ENCODE measurements around the gene TMEM63A. TPM values are rescaled to one million over a fixed set of nuclear protein-coding genes. Genes with fewer than 3 reads are reported as not detected.
A peak's percentile ranks its signal among the peaks of the same experiment; 100 is the strongest.

Gene TMEM63A
- total and polyA plus RNA-seq, 10 of the 15 experiments (the other 5 are each of a cell fraction or from before 2014, with no cell fraction given): 1.3 to 33.5 (median 15.2) TPM

DNA sequence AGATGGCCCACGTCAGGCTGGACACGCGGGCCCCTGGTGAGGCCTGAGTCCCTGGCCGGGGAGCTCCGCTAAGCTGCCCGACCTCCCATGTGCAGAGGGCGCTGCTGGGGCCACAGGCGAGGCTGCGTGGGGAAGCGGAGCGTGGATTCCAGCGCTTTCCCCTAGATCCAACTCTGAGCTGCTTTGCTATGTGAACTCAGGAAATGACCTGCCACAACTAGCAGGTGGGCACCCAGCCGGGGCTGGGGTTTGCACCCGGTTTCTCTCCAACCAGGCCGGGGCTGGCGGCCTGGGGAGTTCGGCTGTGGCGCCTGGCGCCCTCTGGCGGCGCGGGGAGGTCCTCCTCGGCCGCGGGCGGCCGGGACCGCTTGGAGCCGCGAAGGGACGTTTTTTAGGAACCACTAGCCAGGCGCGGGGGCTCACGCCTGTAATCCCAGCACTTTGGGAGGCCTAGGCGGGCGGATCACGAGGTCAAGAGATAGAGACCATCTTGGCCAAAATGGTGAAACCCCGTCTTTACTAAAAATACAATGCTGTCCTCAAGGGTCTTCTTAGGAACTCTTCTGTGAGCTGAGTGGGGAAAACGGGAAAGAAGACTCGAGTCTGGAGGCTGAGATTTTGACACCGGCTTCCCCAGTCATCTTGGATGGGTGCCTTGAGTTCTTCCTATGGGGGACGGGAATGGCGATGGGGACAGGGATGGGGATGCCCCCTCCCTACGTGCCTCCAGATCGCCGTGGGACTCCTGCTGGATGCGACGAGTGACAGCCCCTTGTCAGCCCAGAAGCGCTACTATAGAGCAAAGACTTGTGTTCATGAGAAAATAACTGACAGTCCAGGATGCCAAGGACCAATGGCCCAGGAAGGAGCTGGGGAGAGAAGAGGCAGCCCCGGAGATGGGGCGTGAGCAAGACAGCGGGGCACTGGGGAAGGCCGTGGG, 29.3 kb upstream of the TMEM63A start:
- Histone ChIP-seq H3K27ac (ENCODE audit: control insufficient read depth, insufficient read depth) (no peak overlapping the region), H4K20me1 (ENCODE audit: control insufficient read depth, insufficient read depth) (no peaks in the 10 kb centered on the region), H3K9me3 (replicated peaks; ENCODE audit: control insufficient read depth, insufficient read depth, low read length) (no peaks in the 10 kb centered on the region), H3K79me2 (ENCODE audit: control insufficient read depth, insufficient read depth, low read length) (no peaks in the 10 kb centered on the region), H3K4me2 (ENCODE audit: control insufficient read depth, insufficient read depth) (peak overlapping the region; percentile 27; the same call in 1 of the 2 replicates), H2AFZ (ENCODE audit: control insufficient read depth, low read depth, low read length) (peak overlapping the region; percentile 67), H3K4me3 (no peak overlapping the region), H3K4me1 (ENCODE audit: control insufficient read depth, insufficient read depth, low read length) (peaks cover 4% of the 10 kb centered on the region; the same call in 1 of the 2 replicates), H3K9ac (ENCODE audit: control insufficient read depth, insufficient read depth, low read length) (no peak overlapping the region), H3K27me3 (replicated peaks in 1 of 2; ENCODE audit: control insufficient read depth in 2 of 2, insufficient read depth in 2 of 2, low read length in 1 of 2) (no peaks in the 10 kb centered on the region), H3K36me3 (ENCODE audit: control insufficient read depth in 2 of 2, insufficient read depth in 2 of 2, low read length in 1 of 2) (no peaks in the 10 kb centered on the region; a peak in 1 of 4 replicates)
- ChIA-PET SMC1A (ENCODE audit: uncharacterized antibody, unreplicated experiment) (interaction anchor here (1.0 to 3.2 kb wide), 6 partner anchors 26 to 451 kb away, joined by 3 to 16 read pairs (median 3); partner anchors contain the start of gene SRP9), CTCF (interaction anchor here (0.7 to 3.2 kb wide), 22 partner anchors 9 to 436 kb away, joined by 3 to 19 read pairs (median 4); partner anchors contain the start of genes PYCR2, SRP9 and TMEM63A), POLR2A (interaction anchor here (0.6 kb wide), 1 partner anchor 133 kb away, joined by 3 read pairs; the partner anchor contains the start of gene SRP9), RAD21 (ENCODE audit: unreplicated experiment) (interaction anchor here (0.6 to 5.3 kb wide), 7 partner anchors 9 to 580 kb away, joined by 3 to 39 read pairs (median 3); partner anchors contain the start of genes PYCR2 and SRP9)
- intact Hi-C loops (cut with micrococcal nuclease; ENCODE audit: unreplicated experiment): loop anchor here (1.0 to 5.0 kb wide), 2 partner anchors 59 to 436 kb away; no protein-coding TSS in a partner anchor
- 40% methylated on average over 53 of the region's 53 CpGs for WGBS (ENCODE audit: insufficient coverage, insufficient replicate concordance, low lambda C conversion rate, missing lambda C conversion rate)
- no peak for FAIRE-seq
- no peak for DNase-seq (ENCODE audit: low read depth, low spot score)
- peak; percentile 97 for ATAC-seq
- in situ Hi-C loops (cut with MboI): loop anchor here (5.0 kb wide), 2 partner anchors 134 to 434 kb away; partner anchors contain the start of gene SRP9
- no TSS peak for BruUV-seq (replicated peaks)
- peak; percentile 59; the same call in 1 of the 2 replicates for TF ChIP-seq ZNF207 (IDR thresholded peaks at IDR 0.05; ENCODE audit: borderline replicate concordance)
- TF ChIP-seq, protein P1, sequence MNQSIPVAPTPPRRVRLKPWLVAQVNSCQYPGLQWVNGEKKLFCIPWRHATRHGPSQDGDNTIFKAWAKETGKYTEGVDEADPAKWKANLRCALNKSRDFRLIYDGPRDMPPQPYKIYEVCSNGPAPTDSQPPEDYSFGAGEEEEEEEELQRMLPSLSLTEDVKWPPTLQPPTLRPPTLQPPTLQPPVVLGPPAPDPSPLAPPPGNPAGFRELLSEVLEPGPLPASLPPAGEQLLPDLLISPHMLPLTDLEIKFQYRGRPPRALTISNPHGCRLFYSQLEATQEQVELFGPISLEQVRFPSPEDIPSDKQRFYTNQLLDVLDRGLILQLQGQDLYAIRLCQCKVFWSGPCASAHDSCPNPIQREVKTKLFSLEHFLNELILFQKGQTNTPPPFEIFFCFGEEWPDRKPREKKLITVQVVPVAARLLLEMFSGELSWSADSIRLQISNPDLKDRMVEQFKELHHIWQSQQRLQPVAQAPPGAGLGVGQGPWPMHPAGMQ (IDR thresholded peaks at IDR 0.05; ENCODE audit: borderline replicate concordance): no peak
- TF ChIP-seq NR2F1 (conservative IDR thresholded peaks at IDR 0.05): 0 out of 2 replicates have a peak, but pooled peaks have one; percentile 17
- no peak for TF ChIP-seq POU2F2 (IDR thresholded peaks at IDR 0.05; ENCODE audit: borderline replicate concordance, low read depth, low read length)
- peak; percentile 60; the same call in 1 of the 2 replicates for TF ChIP-seq RB1 (IDR thresholded peaks at IDR 0.05; ENCODE audit: borderline replicate concordance)
- peak; percentile 81 for TF ChIP-seq RAD21 (IDR thresholded peaks at IDR 0.05; ENCODE audit: insufficient read depth, low read depth, low read length)
- no peak for TF ChIP-seq KLF5 (IDR thresholded peaks at IDR 0.05; ENCODE audit: partially characterized antibody)
- no peak; the same call in 1 of the 2 replicates for TF ChIP-seq IKZF1 (conservative IDR thresholded peaks at IDR 0.05)
- peak; percentile 97 for TF ChIP-seq ZBTB33 (IDR thresholded peaks at IDR 0.05)
- TF ChIP-seq, protein P2, sequence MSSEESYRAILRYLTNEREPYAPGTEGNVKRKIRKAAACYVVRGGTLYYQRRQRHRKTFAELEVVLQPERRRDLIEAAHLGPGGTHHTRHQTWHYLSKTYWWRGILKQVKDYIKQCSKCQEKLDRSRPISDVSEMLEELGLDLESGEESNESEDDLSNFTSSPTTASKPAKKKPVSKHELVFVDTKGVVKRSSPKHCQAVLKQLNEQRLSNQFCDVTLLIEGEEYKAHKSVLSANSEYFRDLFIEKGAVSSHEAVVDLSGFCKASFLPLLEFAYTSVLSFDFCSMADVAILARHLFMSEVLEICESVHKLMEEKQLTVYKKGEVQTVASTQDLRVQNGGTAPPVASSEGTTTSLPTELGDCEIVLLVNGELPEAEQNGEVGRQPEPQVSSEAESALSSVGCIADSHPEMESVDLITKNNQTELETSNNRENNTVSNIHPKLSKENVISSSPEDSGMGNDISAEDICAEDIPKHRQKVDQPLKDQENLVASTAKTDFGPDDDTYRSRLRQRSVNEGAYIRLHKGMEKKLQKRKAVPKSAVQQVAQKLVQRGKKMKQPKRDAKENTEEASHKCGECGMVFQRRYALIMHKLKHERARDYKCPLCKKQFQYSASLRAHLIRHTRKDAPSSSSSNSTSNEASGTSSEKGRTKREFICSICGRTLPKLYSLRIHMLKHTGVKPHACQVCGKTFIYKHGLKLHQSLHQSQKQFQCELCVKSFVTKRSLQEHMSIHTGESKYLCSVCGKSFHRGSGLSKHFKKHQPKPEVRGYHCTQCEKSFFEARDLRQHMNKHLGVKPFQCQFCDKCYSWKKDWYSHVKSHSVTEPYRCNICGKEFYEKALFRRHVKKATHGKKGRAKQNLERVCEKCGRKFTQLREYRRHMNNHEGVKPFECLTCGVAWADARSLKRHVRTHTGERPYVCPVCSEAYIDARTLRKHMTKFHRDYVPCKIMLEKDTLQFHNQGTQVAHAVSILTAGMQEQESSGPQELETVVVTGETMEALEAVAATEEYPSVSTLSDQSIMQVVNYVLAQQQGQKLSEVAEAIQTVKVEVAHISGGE (CRISPR knock-in tag; IDR thresholded peaks at IDR 0.05): no peak
- no peak; the same call in 1 of the 2 replicates for TF ChIP-seq GATAD2B (conservative IDR thresholded peaks at IDR 0.05; ENCODE audit: low read depth)
- TF ChIP-seq USF2 (IDR thresholded peaks at IDR 0.05; ENCODE audit: borderline replicate concordance, low read depth, low read length): no peak
- peak; percentile 83 for TF ChIP-seq YY1 (IDR thresholded peaks at IDR 0.05; ENCODE audit: low read depth, low read length)
